K562 (cell line): Measurements from ENCODE around the gene CRIP1. TPM values are rescaled to one million over a fixed set of nuclear protein-coding genes. Genes with fewer than 3 reads are reported as not detected.

Source experiments
- EP400 ChIP-seq: fragments of 450-650 bp; IDR thresholded peaks from 2 replicates; pipeline ENCODE4 v1.6.1; 2017; ENCODE audit warnings: antibody characterized with exemption, mild to moderate bottlenecking, moderate library complexity
- GTF3C2 ChIP-seq: IDR thresholded peaks from 3 replicates; pipeline ENCODE4 v1.6.1; 2011; ENCODE audit warnings: borderline replicate concordance, mild to moderate bottlenecking, moderate library complexity; ENCODE audit not compliant: insufficient read length; ENCODE audit errors: extremely low read depth
- HDAC6 ChIP-seq: IDR thresholded peaks from 2 replicates; pipeline ENCODE4 v1.6.1; 2012; ENCODE audit warnings: low read depth, mild to moderate bottlenecking, control low read depth, inconsistent platforms, low read length, moderate library complexity
- HDGF ChIP-seq: fragments of 450-650 bp; IDR thresholded peaks from 2 replicates; pipeline ENCODE4 v1.6.1; 2016
- MCM7 ChIP-seq, 2 experiments: fragments of 450-650 bp; IDR thresholded peaks; 2 replicates each; pipeline ENCODE4 v1.6.1; 2016 to 2018
- MLLT1 ChIP-seq, 2 experiments: fragments of 450-650 bp; IDR thresholded peaks; 2 replicates each; pipeline ENCODE4 v1.6.1; 2016
- MTA1 ChIP-seq: fragments of 450-650 bp; IDR thresholded peaks from 2 replicates; pipeline ENCODE4 v1.6.1; 2017; ENCODE audit warnings: borderline replicate concordance
- NEUROD1 ChIP-seq: fragments of 150-350 bp; IDR thresholded peaks from 2 replicates; pipeline ENCODE4 v1.6.1; 2014; ENCODE audit warnings: borderline replicate concordance, low read length, low read depth; ENCODE audit not compliant: partially characterized antibody
- RAD21 ChIP-seq, 2 experiments: fragments of 250-450 bp in 1 of 2; fragments of 450-650 bp in 1 of 2; sonication (Bioruptor Pico) in 1 of 2; formaldehyde crosslinking in 1 of 2; IDR thresholded peaks in 1 of 2; conservative IDR thresholded peaks in 1 of 2; 2 replicates each; pipeline versions ENCODE4 v1.4.0 to v1.8.0; 2020 to 2022; ENCODE audit warnings: mild to moderate bottlenecking in 2 of 2, moderate library complexity in 1 of 2
- SNAPC5 ChIP-seq: fragments of 250-450 bp; sonication (Bioruptor Pico); IDR thresholded peaks from 2 replicates; pipeline ENCODE4 v1.8.0; 2021; ENCODE audit warnings: moderate library complexity, mild to moderate bottlenecking, inconsistent platforms
- SRF ChIP-seq, 2 experiments: fragments of 250-450, 450-650 bp in 1 of 2; sonication (Bioruptor Pico) in 1 of 2; sonication (generic) in 1 of 2; formaldehyde crosslinking; IDR thresholded peaks; 2 replicates each; pipeline versions ENCODE4 v1.5.0 to v1.5.1; 2020 to 2022; ENCODE audit warnings: mild to moderate bottlenecking in 1 of 2, missing genetic modification reagents in 1 of 2
- XRCC4 ChIP-seq: IDR thresholded peaks from one replicate; pipeline ENCODE4 v1.6.1; 2011; ENCODE audit not compliant: insufficient read depth, insufficient read length; ENCODE audit errors: extremely low read depth
- ZNF318 ChIP-seq, 2 experiments: fragments of 450-650 bp; IDR thresholded peaks; 2 replicates each; pipeline ENCODE4 v1.6.1; 2016; ENCODE audit warnings: mild to moderate bottlenecking in 2 of 2, borderline replicate concordance in 1 of 2, low read depth in 1 of 2, moderate library complexity in 1 of 2
- polyA plus RNA-seq, 8 experiments: library from polyadenylated mRNA; depleted of rRNA in 4 of 8; stranded (reverse) in 5 of 8; unstranded in 3 of 8; fragments of >200 nt; fragmentation: Nextera tagmentation in 2 of 8; fragmentation: Illumina TruSeq in 1 of 8; extraction: Ambion mirVana in 2 of 8; extraction: Trizol in 1 of 8; gene quantifications; 2 replicates each; pipeline versions ENCODE4 v1.2.1 to v1.2.3, GENCODE V29; 2011 to 2014; ENCODE audit warnings: inconsistent platforms in 1 of 8, missing spikeins in 1 of 8
- total RNA-seq, 7 experiments: library from RNA; depleted of rRNA in 6 of 7; stranded (reverse); fragments of >200 nt in 6 of 7; fragmentation: Illumina TruSeq in 2 of 7; extraction: Trizol in 2 of 7; gene quantifications; 2 replicates each; pipeline versions ENCODE4 v1.2.1 to v1.2.3, GENCODE V29; 2011 to 2021; ENCODE audit warnings: low replicate concordance in 1 of 7

The CRIP1 gene
- total and polyA plus RNA-seq, 9 of the 15 experiments (the other 6 are each of a cell fraction or from before 2014, with no cell fraction given) = 0.11 to 0.58 (median 0.14) TPM; not detected in 6

GRCh38 chr14:105490572-105491365, 4.1 kb downstream of the CRIP1 start, which contains the start of gene TEDC1 (continued):
- TF ChIP-seq MLLT1 (IDR thresholded peaks at IDR 0.05) = peak in 1 of 2 experiments; percentile 85; a peak in 1 of 4 replicates
- TF ChIP-seq SNAPC5 (CRISPR knock-in tag) = no peak
- TF ChIP-seq XRCC4 = no peak
- no peak for TF ChIP-seq ZNF318 (IDR thresholded peaks at IDR 0.05; ENCODE audit: borderline replicate concordance in 1 of 2, low read depth in 1 of 2)
- TF ChIP-seq MTA1 = no peak
- no peak for TF ChIP-seq HDAC6
- no peak for TF ChIP-seq MCM7 (IDR thresholded peaks at IDR 0.05)
- TF ChIP-seq HDGF = no peak
- TF ChIP-seq EP400 = peak; percentile 50; the same call in 1 of the 2 replicates
- TF ChIP-seq NEUROD1 = peak; percentile 80
- peak in 1 of 2 experiments; percentile 54; a peak in 1 of 4 replicates for TF ChIP-seq SRF (CRISPR knock-in tag; IDR thresholded peaks at IDR 0.05)
- TF ChIP-seq GTF3C2 = no peak
- TF ChIP-seq RAD21 (CRISPR knock-in tag; conservative IDR thresholded peaks at IDR 0.05 in 1 of 2, IDR thresholded peaks at IDR 0.05 in 1 of 2) = peak; percentile 49 to 71
